Common myeloid progenitor, CD34-positive (primary cell): ENCODE results near the gene NFRKB.

Experiments used
- CTCF ChIA-PET: fragments of 350-600 bp; sonication (Branson Sonifier 250); formaldehyde crosslinking; loops from one replicate; lab custom pipeline; 2021; ENCODE audit warnings: antibody characterized with exemption; lab: Charles Lee
- POLR2A ChIA-PET: fragments of 350-600 bp; sonication (Branson Sonifier 250); formaldehyde crosslinking; loops from one replicate; lab custom pipeline; 2021; ENCODE audit warnings: antibody characterized with exemption; lab: Charles Lee
- DNase-seq, 3 donors: peaks; one replicate each; pipeline versions ENCODE4 v3.0.0 to v3.0.0-alpha.2; 2013
- H3K27ac ChIP-seq, 2 experiments: 1 replicate in 1 of 2; 2 replicates in 1 of 2; pipeline ENCODE4 v1.7.0; 2013; ENCODE audit warnings: inconsistent platforms in 2 of 2, low read length in 2 of 2, mild to moderate bottlenecking in 2 of 2, low read depth in 1 of 2, moderate library complexity in 1 of 2; ENCODE audit not compliant: severe bottlenecking in 2 of 2, insufficient read depth in 1 of 2, poor library complexity in 1 of 2
- H3K27me3 ChIP-seq, 5 experiments: replicated peaks in 2 of 5; 1 replicate in 3 of 5; 2 replicates in 2 of 5; pipeline versions ENCODE4 v1.6.1 to v1.7.0; 2013; ENCODE audit warnings: low read length in 4 of 5, mild to moderate bottlenecking in 2 of 5, moderate library complexity in 2 of 5, inconsistent platforms in 1 of 5; ENCODE audit not compliant: insufficient read depth in 5 of 5, control insufficient read depth in 4 of 5
- H3K36me3 ChIP-seq, 4 experiments: 1 replicate in 2 of 4; 2 replicates in 2 of 4; pipeline versions ENCODE4 v1.6.1 to v1.7.0; 2013; ENCODE audit warnings: low read length in 3 of 4, control low read depth in 1 of 4, mild to moderate bottlenecking in 1 of 4; ENCODE audit not compliant: control insufficient read depth in 4 of 4, insufficient read depth in 4 of 4
- H3K4me1 ChIP-seq, 4 experiments: 1 replicate in 3 of 4; 2 replicates in 1 of 4; pipeline versions ENCODE4 v1.6.1 to v1.7.1; 2013; ENCODE audit warnings: low read length in 3 of 4, mild to moderate bottlenecking in 3 of 4, control low read depth in 1 of 4, inconsistent platforms in 1 of 4, moderate library complexity in 1 of 4; ENCODE audit not compliant: control insufficient read depth in 4 of 4, insufficient read depth in 4 of 4; ENCODE audit errors: control extremely low read depth in 1 of 4
- H3K4me3 ChIP-seq, 7 experiments: 1 replicate in 4 of 7; 2 replicates in 3 of 7; pipeline versions ENCODE4 v1.5.1 to v1.7.0; 2013; ENCODE audit warnings: mild to moderate bottlenecking in 7 of 7, low read length in 6 of 7, moderate library complexity in 6 of 7, inconsistent platforms in 2 of 7, low read depth in 2 of 7, control low read depth in 1 of 7; ENCODE audit not compliant: insufficient read depth in 4 of 7, control insufficient read depth in 1 of 7; ENCODE audit errors: extremely low read depth in 1 of 7
- H3K9me3 ChIP-seq, 5 experiments: 1 replicate in 4 of 5; 2 replicates in 1 of 5; pipeline versions ENCODE4 v1.6.1 to v1.7.1; 2013; ENCODE audit warnings: low read length in 4 of 5, mild to moderate bottlenecking in 2 of 5, inconsistent platforms in 1 of 5, low read depth in 1 of 5, moderate library complexity in 1 of 5; ENCODE audit not compliant: control insufficient read depth in 4 of 5, insufficient read depth in 2 of 5; ENCODE audit errors: control extremely low read depth in 1 of 5
- WGBS: methylation state at CpG from one replicate; pipeline ENCODE4 v1.1.5; 2013; ENCODE audit not compliant: insufficient coverage; 5-methylcytosine and 5-hydroxymethylcytosine counted together

NFRKB gene

DNA sequence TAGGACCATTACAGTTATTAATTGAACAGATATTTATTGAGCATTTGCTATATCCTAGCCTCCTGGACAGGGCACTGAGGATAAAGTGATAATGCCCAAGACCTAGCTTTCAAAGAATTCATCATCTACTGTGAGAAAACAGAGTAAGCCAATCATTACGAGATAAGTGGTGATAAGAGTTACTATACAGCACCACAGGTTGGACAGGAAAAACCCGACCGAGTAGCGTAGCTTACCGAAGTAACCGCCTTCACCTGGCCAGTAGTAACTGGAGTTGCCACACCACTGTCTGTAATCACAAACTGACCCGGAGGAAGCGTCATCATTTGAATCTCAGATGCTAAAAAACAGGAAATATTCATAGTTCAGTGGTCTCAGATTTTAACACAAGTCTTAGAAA is 10.0 kb upstream of the NFRKB start:
- no peak overlapping the region for H3K4me3 ChIP-seq
- CTCF ChIA-PET: interaction anchor here (1.0 to 1.8 kb wide), 2 partner anchors 16 to 226 kb away, joined by 4 to 6 read pairs; no protein-coding TSS in a partner anchor
- H3K36me3 ChIP-seq: peaks cover 6 to 45% (median 17%) of the 10 kb centered on the region in 4 experiments
- no peaks in the 10 kb centered on the region for H3K4me1 ChIP-seq
- H3K9me3 ChIP-seq: no peaks in the 10 kb centered on the region
- no peak overlapping the region for H3K27ac ChIP-seq
- DNase-seq: no peak
- WGBS: 98% methylated on average over 8 of the region's 8 CpGs
- POLR2A ChIA-PET: interaction anchor here (0.6 kb wide), 1 partner anchor 234 kb away, joined by 3 read pairs; no protein-coding TSS in a partner anchor
- no peaks in the 10 kb centered on the region for H3K27me3 ChIP-seq

DNA sequence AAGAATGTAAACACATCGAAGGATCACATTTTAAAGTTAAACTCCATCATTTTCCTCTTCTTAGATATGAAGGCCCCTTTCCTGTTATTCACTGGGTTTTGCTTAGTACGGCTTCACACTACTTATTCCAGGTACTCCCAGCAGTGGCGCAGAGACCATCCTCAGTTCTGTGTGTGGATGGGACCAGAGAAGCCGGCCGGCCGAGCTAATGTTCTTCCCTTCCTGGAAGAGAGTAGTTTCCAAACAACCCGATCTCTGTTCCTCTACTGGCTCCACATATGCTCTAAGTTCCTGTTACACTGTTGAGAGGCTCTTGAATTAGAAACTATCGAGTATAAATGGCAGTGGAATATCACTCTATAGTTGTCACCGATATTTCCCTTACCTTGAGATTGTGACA is 684 bp upstream of the NFRKB start:
- WGBS: 53% methylated on average over 5 of the region's 9 CpGs
- Histone ChIP-seq H3K27ac (no peak overlapping the region), H3K4me3 (peak overlapping the region in 6 of 7 experiments; percentile 73 to 96 (median 84)), H3K9me3 (no peaks in the 10 kb centered on the region), H3K36me3 (peaks cover 7 to 24% (median 15%) of the 10 kb centered on the region in 4 experiments), H3K4me1 (peaks cover 2 to 20% (median 14%) of the 10 kb centered on the region in 4 experiments), H3K27me3 (no peaks in the 10 kb centered on the region)
- CTCF ChIA-PET: interaction anchor here (0.7 kb wide), 1 partner anchor 237 kb away, joined by 3 read pairs; no protein-coding TSS in a partner anchor
- POLR2A ChIA-PET: no interaction called here
- peak in 1 of 3 donors; percentile 7 for DNase-seq

DNA sequence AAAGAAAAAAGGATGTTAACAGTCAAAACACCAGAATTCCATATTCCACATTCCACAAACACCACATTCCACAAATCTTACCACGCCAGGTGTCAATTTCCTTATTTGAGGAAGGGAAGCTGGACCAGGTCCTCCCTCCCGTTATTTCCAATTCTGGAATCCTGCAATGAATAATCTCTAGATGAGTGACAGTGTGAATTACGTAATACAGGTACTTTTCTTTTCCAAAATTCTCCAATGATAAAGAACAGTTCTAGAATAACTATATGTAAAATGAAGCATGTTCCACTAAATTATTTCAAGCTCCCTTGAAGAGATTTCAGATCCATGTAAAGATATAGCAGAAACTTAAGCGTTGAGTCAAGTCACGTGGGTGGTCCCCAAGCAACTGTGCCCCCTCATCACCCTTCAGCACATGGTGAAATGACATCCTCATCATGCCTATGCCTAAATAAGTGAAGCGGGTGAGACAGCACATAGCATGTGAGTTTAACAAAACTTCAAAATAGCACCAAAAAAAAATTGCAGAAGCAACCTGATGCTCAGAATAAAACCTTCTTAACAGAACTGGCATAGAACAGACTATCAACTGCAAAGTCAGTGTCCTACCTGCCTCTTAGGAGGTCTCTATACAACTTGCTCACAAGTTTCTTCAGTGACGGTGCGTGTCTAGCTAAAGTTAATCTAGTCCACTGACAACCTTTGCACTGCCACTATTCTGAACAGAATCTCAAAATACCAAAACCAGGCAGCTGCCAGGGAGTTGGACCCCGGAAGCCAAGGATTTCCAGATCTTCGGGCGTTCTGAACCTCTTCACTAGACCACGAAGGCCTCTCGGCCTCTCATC is 876 bp downstream of the NFRKB start:
- POLR2A ChIA-PET: interaction anchor here (0.6 kb wide), 1 partner anchor 158 kb away, joined by 3 read pairs; no protein-coding TSS in a partner anchor

DNA sequence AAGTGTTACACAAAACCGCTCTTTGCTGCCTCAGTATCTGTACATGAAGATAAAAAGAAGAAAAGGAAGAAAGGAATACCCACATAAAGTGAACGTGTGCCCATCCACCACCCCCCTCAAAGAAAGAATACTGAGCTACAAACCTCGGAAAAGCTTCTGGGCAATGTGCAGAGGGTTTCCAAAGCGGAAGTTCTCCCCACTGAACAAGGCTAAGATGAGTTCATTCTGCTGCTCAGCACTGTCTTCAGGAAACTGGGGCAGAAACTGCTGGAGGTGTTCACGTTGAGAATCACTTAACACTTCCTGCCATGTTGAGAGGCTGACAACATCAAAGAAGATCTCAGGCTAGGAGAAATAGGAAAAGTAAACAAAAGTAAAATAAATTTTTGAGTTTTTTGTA is 6.9 kb downstream of the NFRKB start:
- Histone ChIP-seq H3K36me3 (peaks cover 17 to 92% (median 70%) of the 10 kb centered on the region in 4 experiments), H3K4me1 (no peaks in the 10 kb centered on the region), H3K4me3 (no peak overlapping the region), H3K27ac (no peak overlapping the region), H3K27me3 (no peaks in the 10 kb centered on the region), H3K9me3 (no peaks in the 10 kb centered on the region)
- ChIA-PET CTCF (interaction anchor here (1.0 kb wide), 1 partner anchor 179 kb away, joined by 3 read pairs; no protein-coding TSS in a partner anchor), POLR2A (no interaction called here)
- no peak for DNase-seq
- WGBS: 100% methylated on average over 3 of the region's 5 CpGs

More for the DNA sequence above, 876 bp downstream of the NFRKB start:
- no peaks in the 10 kb centered on the region for H3K9me3 ChIP-seq
- CTCF ChIA-PET: interaction anchor here (1.0 to 1.3 kb wide), 3 partner anchors 11 to 236 kb away, joined by 3 to 5 read pairs (median 4); no protein-coding TSS in a partner anchor
- H3K36me3 ChIP-seq: peaks cover 12 to 38% (median 25%) of the 10 kb centered on the region in 4 experiments
- peaks cover 2 to 20% (median 14%) of the 10 kb centered on the region in 4 experiments for H3K4me1 ChIP-seq
- WGBS: 9% methylated on average over 9 of the region's 13 CpGs
- H3K27me3 ChIP-seq: no peaks in the 10 kb centered on the region
- H3K27ac ChIP-seq: peak overlapping the region in 1 of 2 experiments; percentile 60
- peak overlapping the region; percentile 69 to 96 (median 81) for H3K4me3 ChIP-seq
- peak in 2 of 3 donors; percentile 49 to 65 for DNase-seq

DNA sequence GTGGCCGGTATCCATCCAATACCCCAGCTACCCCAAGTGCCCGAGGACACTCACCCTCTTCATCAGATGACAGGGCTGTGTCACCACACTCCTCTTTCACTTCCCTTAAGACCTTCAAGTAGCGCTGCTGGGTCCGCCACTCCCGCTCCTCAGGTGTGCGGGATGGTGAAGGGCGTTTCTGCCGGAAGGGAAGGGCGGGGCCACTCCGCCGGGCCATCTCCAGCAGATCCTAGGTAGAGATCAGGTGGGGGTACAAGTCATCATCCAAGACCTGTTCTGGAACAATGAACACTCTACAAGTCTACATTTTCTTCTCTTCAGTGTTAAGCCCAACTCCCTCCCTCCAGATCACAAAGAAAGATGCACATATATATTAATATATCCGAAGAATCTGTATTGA is 10.0 kb downstream of the NFRKB start:
- ChIA-PET CTCF (interaction anchor here (0.9 to 1.5 kb wide), 5 partner anchors 9 to 278 kb away, joined by 3 to 4 read pairs (median 3); no protein-coding TSS in a partner anchor), POLR2A (no interaction called here)
- DNase-seq: no peak
- Histone ChIP-seq H3K27me3 (no peaks in the 10 kb centered on the region), H3K4me3 (no peak overlapping the region), H3K36me3 (peaks cover 19 to 98% (median 81%) of the 10 kb centered on the region in 4 experiments), H3K9me3 (no peaks in the 10 kb centered on the region), H3K4me1 (no peaks in the 10 kb centered on the region), H3K27ac (no peak overlapping the region)
- WGBS: over 99% methylated on average over 9 of the region's 12 CpGs

DNA sequence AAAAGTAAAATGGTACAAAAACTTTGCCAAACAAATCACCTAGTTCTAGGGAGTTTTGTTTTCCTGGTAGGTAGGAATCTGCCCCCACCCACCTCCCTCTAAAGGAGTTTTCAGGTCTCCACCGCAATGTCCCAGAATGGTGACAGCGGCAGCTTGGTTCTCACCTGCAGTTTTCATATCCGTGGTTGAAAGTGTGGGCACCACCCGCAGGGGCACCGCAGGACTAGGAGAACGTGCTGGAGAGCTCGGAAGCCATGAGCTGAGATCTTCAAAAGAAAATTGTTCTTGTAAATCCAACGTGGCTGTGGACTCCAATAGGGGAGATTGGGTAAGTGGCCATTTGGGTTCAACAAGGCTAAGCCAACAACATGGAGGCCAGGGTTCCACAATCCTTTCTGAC is 10.8 kb downstream of the NFRKB start:
- POLR2A ChIA-PET: no interaction called here
- CTCF ChIA-PET: interaction anchor here (1.1 to 1.5 kb wide), 3 partner anchors 12 to 279 kb away, joined by 3 to 4 read pairs (median 3); no protein-coding TSS in a partner anchor
- 97% methylated on average over 7 of the region's 8 CpGs for WGBS
- no peaks in the 10 kb centered on the region for H3K9me3 ChIP-seq
- H3K4me1 ChIP-seq: no peaks in the 10 kb centered on the region
- no peak for DNase-seq
- H3K36me3 ChIP-seq: peaks cover 20 to 98% (median 83%) of the 10 kb centered on the region in 4 experiments
- H3K27ac ChIP-seq: no peak overlapping the region
- no peak overlapping the region for H3K4me3 ChIP-seq
- no peaks in the 10 kb centered on the region for H3K27me3 ChIP-seq
